Naive thymus-derived CD4-positive, alpha-beta T cell (primary cell): ENCODE measurements around the gene NPBWR2. TPM values are rescaled to one million over a fixed set of nuclear protein-coding genes. Genes with fewer than 3 reads are reported as not detected.

Source experiments
- ATAC-seq: fragments of 150-1000 bp; cut with Tn5 transposase; 2 replicates; pipeline ENCODE4 v1.10.0; 2021; ENCODE audit warnings: mild to moderate bottlenecking, moderate library complexity
- CTCF ChIA-PET: fragments of 350-600 bp; sonication (Branson Sonifier 250); formaldehyde crosslinking; loops from one replicate; lab custom pipeline; 2021; ENCODE audit warnings: antibody characterized with exemption; lab: Charles Lee
- POLR2A ChIA-PET: fragments of 350-600 bp; sonication (Branson Sonifier 250); formaldehyde crosslinking; loops from one replicate; lab custom pipeline; 2021; ENCODE audit warnings: antibody characterized with exemption, inconsistent platforms; lab: Charles Lee
- DNase-seq, 9 donors: peaks; one replicate each; pipeline versions ENCODE4 v3.0.0 to v3.0.0-alpha.2; 2020 to 2022; ENCODE audit warnings: mixed read lengths in 1 of 9
- H3K27ac ChIP-seq: one replicate; pipeline ENCODE4 v1.7.0; 2013; ENCODE audit warnings: mild to moderate bottlenecking, low read depth, low read length, moderate library complexity
- H3K27me3 ChIP-seq, 2 donors: one replicate each; pipeline ENCODE4 v1.7.0; 2013; ENCODE audit warnings: low read length in 2 of 2, mild to moderate bottlenecking in 2 of 2, moderate library complexity in 2 of 2; ENCODE audit not compliant: control insufficient read depth in 2 of 2, insufficient read depth in 2 of 2
- H3K36me3 ChIP-seq, 3 experiments: 1 replicate in 2 of 3; 2 replicates in 1 of 3; pipeline ENCODE4 v1.7.0; 2013; ENCODE audit warnings: low read length in 3 of 3, mild to moderate bottlenecking in 3 of 3, moderate library complexity in 1 of 3; ENCODE audit not compliant: insufficient read depth in 3 of 3, control insufficient read depth in 2 of 3
- H3K4me1 ChIP-seq, 2 donors: one replicate each; pipeline ENCODE4 v1.7.0; 2013; ENCODE audit warnings: low read length in 2 of 2, mild to moderate bottlenecking in 2 of 2, moderate library complexity in 1 of 2; ENCODE audit not compliant: control insufficient read depth in 2 of 2, insufficient read depth in 2 of 2
- H3K4me3 ChIP-seq: 2 replicates; pipeline ENCODE4 v1.7.0; 2013; ENCODE audit warnings: mild to moderate bottlenecking, low read length
- H3K9me3 ChIP-seq, 3 experiments: 1 replicate in 2 of 3; 2 replicates in 1 of 3; pipeline ENCODE4 v1.7.0; 2013; ENCODE audit warnings: low read length in 3 of 3; ENCODE audit not compliant: control insufficient read depth in 2 of 3
- H3K27ac Mint-ChIP-seq, 9 donors: one replicate each; pipeline ENCODE4 v1.8.0; 2020 to 2022; ENCODE audit warnings: mixed read lengths in 9 of 9, mild to moderate bottlenecking in 8 of 9, moderate library complexity in 5 of 9, inconsistent platforms in 2 of 9
- H3K27me3 Mint-ChIP-seq, 5 donors: one replicate each; pipeline ENCODE4 v1.8.0; 2021 to 2022; ENCODE audit warnings: mixed read lengths in 5 of 5, mild to moderate bottlenecking in 1 of 5
- H3K36me3 Mint-ChIP-seq, 5 donors: one replicate each; pipeline ENCODE4 v1.8.0; 2020 to 2022; ENCODE audit warnings: mixed read lengths in 5 of 5, mild to moderate bottlenecking in 3 of 5, inconsistent platforms in 1 of 5
- H3K4me1 Mint-ChIP-seq, 7 donors: one replicate each; pipeline ENCODE4 v1.8.0; 2020 to 2022; ENCODE audit warnings: mixed read lengths in 7 of 7, mild to moderate bottlenecking in 3 of 7, inconsistent platforms in 1 of 7
- H3K4me3 Mint-ChIP-seq, 10 donors: one replicate each; pipeline ENCODE4 v1.8.0; 2020 to 2022; ENCODE audit warnings: mild to moderate bottlenecking in 10 of 10, mixed read lengths in 10 of 10, moderate library complexity in 6 of 10, inconsistent platforms in 2 of 10
- H3K9me3 Mint-ChIP-seq, 11 donors: one replicate each; pipeline ENCODE4 v1.8.0; 2020 to 2022; ENCODE audit warnings: mixed read lengths in 11 of 11, mild to moderate bottlenecking in 4 of 11, inconsistent platforms in 1 of 11, moderate library complexity in 1 of 11
- intact Hi-C, 2 donors: fragments of 100-400 bp; cut with micrococcal nuclease; formaldehyde crosslinking; loops; one replicate each; pipeline ENCODE4 v1.15.1; 2023
- polyA plus RNA-seq, 2 donors: library from polyadenylated mRNA; unstranded; fragments of 300-500 nt; fragmentation: Illumina TruSeq; gene quantifications; one replicate each; pipeline ENCODE4 v1.2.3, GENCODE V29; 2021
- total RNA-seq, 6 experiments: library from RNA in 5 of 6; stranded (reverse) in 5 of 6; gene quantifications; 1 replicate in 5 of 6; 2 replicates in 1 of 6; pipeline ENCODE4 v1.2.3 and lab custom pipeline; 2021 to 2026

NPBWR2 gene
- total and polyA plus RNA-seq, 7 experiments from 2014 or later, result not detected

GRCh38 chr20:64148581-64148980, 41.2 kb upstream of the NPBWR2 start:
- DNase-seq, result no peak
- Mint-ChIP-seq H3K4me1 (peaks cover 0 to 1% (median 0%) of the 10 kb centered on the region in 7 donors), H3K27ac (no peak overlapping the region), H3K27me3 (peaks cover 0 to 2% (median 0%) of the 10 kb centered on the region in 5 donors), H3K36me3 (peaks cover 0 to 10% (median 0%) of the 10 kb centered on the region in 5 donors), H3K9me3 (peaks cover 4 to 18% (median 10%) of the 10 kb centered on the region in 11 donors), H3K4me3 (no peak overlapping the region)
- Histone ChIP-seq H3K27ac (no peak overlapping the region), H3K9me3 (peaks cover 0 to 11% (median 0%) of the 10 kb centered on the region in 3 experiments), H3K27me3 (no peaks in the 10 kb centered on the region), H3K36me3 (no peaks in the 10 kb centered on the region), H3K4me1 (no peaks in the 10 kb centered on the region), H3K4me3 (no peak overlapping the region)
- POLR2A ChIA-PET, result no interaction called here
- CTCF ChIA-PET, result no interaction called here
- ATAC-seq, result no peak
- intact Hi-C loops, result loop anchor here in 1 of 2 donors (5.0 kb wide), 1 partner anchor 1091 kb away; no protein-coding TSS in a partner anchor

- no peaks in the 10 kb centered on the region for H3K36me3 ChIP-seq
- H3K4me1 Mint-ChIP-seq, result peaks cover 0 to 5% (median 0%) of the 10 kb centered on the region in 7 donors
- no peak overlapping the region for H3K4me3 Mint-ChIP-seq
- no peaks in the 10 kb centered on the region for H3K27me3 ChIP-seq
- H3K4me3 ChIP-seq, result no peak overlapping the region
- peaks cover 0 to 11% (median 0%) of the 10 kb centered on the region in 3 experiments for H3K9me3 ChIP-seq
- DNase-seq (no peak), ATAC-seq (no peak)
- peaks cover 0 to 3% (median 0%) of the 10 kb centered on the region in 5 donors for H3K27me3 Mint-ChIP-seq
- H3K36me3 Mint-ChIP-seq, result peaks cover 0 to 10% (median 0%) of the 10 kb centered on the region in 5 donors
- POLR2A ChIA-PET, result no interaction called here
- intact Hi-C loops, result loop anchor here in 1 of 2 donors (5.0 kb wide), 1 partner anchor 1090 kb away; no protein-coding TSS in a partner anchor
- H3K27ac ChIP-seq, result no peak overlapping the region
- H3K27ac Mint-ChIP-seq, result no peak overlapping the region
- peaks cover 4 to 19% (median 10%) of the 10 kb centered on the region in 11 donors for H3K9me3 Mint-ChIP-seq
- CTCF ChIA-PET, result no interaction called here
- H3K4me1 ChIP-seq, result no peaks in the 10 kb centered on the region
These were observed 39.6 kb upstream of the NPBWR2 start for GRCh38 chr20:64146936-64147477.

GRCh38 chr20:64146301-64146935, 39.1 kb upstream of the NPBWR2 start:
- Mint-ChIP-seq H3K27ac (no peak overlapping the region), H3K36me3 (peaks cover 0 to 10% (median 0%) of the 10 kb centered on the region in 5 donors), H3K4me3 (no peak overlapping the region), H3K9me3 (peaks cover 4 to 19% (median 10%) of the 10 kb centered on the region in 11 donors), H3K27me3 (peaks cover 0 to 4% (median 0%) of the 10 kb centered on the region in 5 donors), H3K4me1 (peaks cover 0 to 5% (median 0%) of the 10 kb centered on the region in 7 donors)
- ATAC-seq, result no peak
- CTCF ChIA-PET, result no interaction called here
- Histone ChIP-seq H3K27me3 (no peaks in the 10 kb centered on the region), H3K27ac (no peak overlapping the region), H3K9me3 (peaks cover 0 to 11% (median 0%) of the 10 kb centered on the region in 3 experiments), H3K4me1 (no peaks in the 10 kb centered on the region), H3K36me3 (no peaks in the 10 kb centered on the region), H3K4me3 (no peak overlapping the region)
- POLR2A ChIA-PET, result no interaction called here
- no peak for DNase-seq
- intact Hi-C loops, result loop anchor here in 1 of 2 donors (5.0 kb wide), 1 partner anchor 1089 kb away; no protein-coding TSS in a partner anchor

- peaks cover 4 to 19% (median 10%) of the 10 kb centered on the region in 11 donors for H3K9me3 Mint-ChIP-seq
- Histone ChIP-seq H3K27me3 (no peaks in the 10 kb centered on the region), H3K4me1 (no peaks in the 10 kb centered on the region), H3K9me3 (peaks cover 0 to 11% (median 0%) of the 10 kb centered on the region in 3 experiments), H3K4me3 (no peak overlapping the region), H3K27ac (no peak overlapping the region), H3K36me3 (no peaks in the 10 kb centered on the region)
- H3K27ac Mint-ChIP-seq, result no peak overlapping the region
- ATAC-seq, result no peak
- no peak overlapping the region for H3K4me3 Mint-ChIP-seq
- peaks cover 0 to 10% (median 0%) of the 10 kb centered on the region in 5 donors for H3K36me3 Mint-ChIP-seq
- intact Hi-C loops, result loop anchor here in 1 of 2 donors (5.0 kb wide), 1 partner anchor 1088 kb away; no protein-coding TSS in a partner anchor
- DNase-seq, result no peak
- POLR2A ChIA-PET, result no interaction called here
- CTCF ChIA-PET, result no interaction called here
- peaks cover 0 to 4% (median 0%) of the 10 kb centered on the region in 7 donors for H3K4me1 Mint-ChIP-seq
- peaks cover 0 to 7% (median 0%) of the 10 kb centered on the region in 5 donors for H3K27me3 Mint-ChIP-seq
These were observed 38.3 kb upstream of the NPBWR2 start for GRCh38 chr20:64145458-64146300.

GRCh38 chr20:64144144-64144912, 37.0 kb upstream of the NPBWR2 start:
- intact Hi-C loops, result no loop called here
- H3K27me3 Mint-ChIP-seq, result peaks cover 0 to 12% (median 0%) of the 10 kb centered on the region in 5 donors
- peaks cover 0 to 3% (median 0%) of the 10 kb centered on the region in 7 donors for H3K4me1 Mint-ChIP-seq
- no peak overlapping the region for H3K4me3 Mint-ChIP-seq
- no peak overlapping the region for H3K27ac Mint-ChIP-seq
- H3K27me3 ChIP-seq, result no peaks in the 10 kb centered on the region
- ChIA-PET CTCF (no interaction called here), POLR2A (no interaction called here)
- H3K36me3 Mint-ChIP-seq, result peaks cover 0 to 10% (median 0%) of the 10 kb centered on the region in 5 donors
- no peak overlapping the region for H3K4me3 ChIP-seq
- no peak overlapping the region for H3K27ac ChIP-seq
- DNase-seq (no peak), ATAC-seq (no peak)
- no peaks in the 10 kb centered on the region for H3K4me1 ChIP-seq
- H3K9me3 Mint-ChIP-seq, result peaks cover 4 to 19% (median 10%) of the 10 kb centered on the region in 11 donors
- no peaks in the 10 kb centered on the region for H3K36me3 ChIP-seq
- peaks cover 0 to 11% (median 0%) of the 10 kb centered on the region in 3 experiments for H3K9me3 ChIP-seq
